A549 (cell line): ENCODE data around the gene DAZAP1. TPM values are rescaled to one million over a fixed set of nuclear protein-coding genes. Genes with fewer than 3 reads are reported as not detected.

Experiments
- ATAC-seq, 2 experiments: fragments of 200-7000 bp in 1 of 2; fragments of >200 bp in 1 of 2; cut with Nextera tagmentation in 1 of 2; cut with Tn5 transposase in 1 of 2; 3 replicates each; pipeline versions ENCODE4 v1.8.0 to v1.9.1; 2018 to 2020; ENCODE audit warnings: mild to moderate bottlenecking in 1 of 2, moderate library complexity in 1 of 2
- CTCF ChIA-PET: fragments of 300-600 bp; sonication (Branson Sonifier 250); formaldehyde crosslinking; extraction: SDS; loops from one replicate; lab custom pipeline; 2021; ENCODE audit warnings: antibody characterized with exemption, inconsistent platforms; lab: Yijun Ruan, JAX
- POLR2A ChIA-PET: fragments of 350-600 bp; formaldehyde crosslinking; extraction: SDS; loops from one replicate; lab custom pipeline; 2021; ENCODE audit warnings: antibody characterized with exemption, inconsistent platforms; lab: Yijun Ruan, JAX
- DNase-seq, 2 experiments: peaks; one replicate each; pipeline versions ENCODE4 v3.0.0 to v3.0.0-alpha.2; 2011 to 2016; ENCODE audit warnings: low read depth in 1 of 2, low spot score in 1 of 2
- FAIRE-seq: peaks from 2 replicates; lab custom pipeline; 2011; peaks lifted over from hg19 to GRCh38; lab: Jason Lieb, UNC
- H3K27ac ChIP-seq, 2 experiments: fragments of >200 bp; sonication (Bioruptor Twin); formaldehyde crosslinking; 3 replicates each; pipeline ENCODE4 v1.5.1; 2016 to 2017
- H3K4me1 ChIP-seq: fragments of >200 bp; sonication (Bioruptor Twin); formaldehyde crosslinking; 3 replicates; pipeline ENCODE4 v1.6.1; 2016
- H3K4me2 ChIP-seq: fragments of >200 bp; sonication (Bioruptor Twin); formaldehyde crosslinking; 3 replicates; pipeline ENCODE4 v1.6.1; 2016
- H3K4me3 ChIP-seq: fragments of >200 bp; sonication (Bioruptor Twin); formaldehyde crosslinking; 3 replicates; pipeline ENCODE4 v1.5.1; 2016
- H3K9me3 ChIP-seq: fragments of >200 bp; sonication (Bioruptor Twin); formaldehyde crosslinking; 3 replicates; pipeline ENCODE4 v1.6.1; 2016
- CBX2 ChIP-seq: fragments of 200-600 bp; sonication (generic); IDR thresholded peaks from 2 replicates; pipeline ENCODE4 v1.6.1; 2016; ENCODE audit warnings: low read depth, mild to moderate bottlenecking, borderline replicate concordance
- CEBPB ChIP-seq, 2 experiments: fragments of >200 bp in 1 of 2; sonication (Bioruptor Twin) in 1 of 2; formaldehyde crosslinking in 1 of 2; IDR thresholded peaks; 2 replicates each; pipeline ENCODE4 v1.6.1; 2012 to 2016
- CHD2 ChIP-seq: fragments of 150-350 bp; IDR thresholded peaks from 2 replicates; pipeline ENCODE4 v1.6.1; 2014; ENCODE audit warnings: low read length; ENCODE audit not compliant: partially characterized antibody
- CHD4 ChIP-seq: fragments of 200-600 bp; sonication (generic); IDR thresholded peaks from 2 replicates; pipeline ENCODE4 v1.6.1; 2016; ENCODE audit warnings: antibody characterized with exemption, mild to moderate bottlenecking, borderline replicate concordance
- E2F6 ChIP-seq: IDR thresholded peaks from 2 replicates; pipeline ENCODE4 v1.6.1; 2012; ENCODE audit warnings: low read depth, borderline replicate concordance
- FOSB ChIP-seq: fragments of 250-450 bp; sonication (Bioruptor Pico); IDR thresholded peaks from 2 replicates; pipeline ENCODE4 v1.5.0; 2020; ENCODE audit warnings: mild to moderate bottlenecking, moderate library complexity
- FOSL2 ChIP-seq, 2 experiments: fragments of 450-650 bp in 1 of 2; fragments of >200 bp in 1 of 2; sonication (Bioruptor Twin) in 1 of 2; formaldehyde crosslinking; IDR thresholded peaks; 2 replicates each; pipeline versions ENCODE4 v1.5.0 to v1.6.1; 2016 to 2020; ENCODE audit warnings: mild to moderate bottlenecking in 1 of 2, moderate library complexity in 1 of 2
- HOXA7 ChIP-seq: fragments of 250-450 bp; sonication (Bioruptor Pico); IDR thresholded peaks from 2 replicates; pipeline ENCODE4 v1.5.0; 2020; ENCODE audit warnings: mild to moderate bottlenecking, moderate library complexity
- JUN ChIP-seq, 2 experiments: fragments of >200 bp; sonication (Bioruptor Twin); formaldehyde crosslinking; IDR thresholded peaks; 2 replicates in 1 of 2; 3 replicates in 1 of 2; pipeline ENCODE4 v1.6.1; 2016 to 2017
- KDM1A ChIP-seq: fragments of 200-600 bp; sonication (generic); IDR thresholded peaks from 2 replicates; pipeline ENCODE4 v1.6.1; 2016; ENCODE audit warnings: low read depth, mild to moderate bottlenecking
- KDM5A ChIP-seq: fragments of 200-600 bp; sonication (generic); IDR thresholded peaks from 2 replicates; pipeline ENCODE4 v1.6.1; 2016; ENCODE audit warnings: antibody characterized with exemption, mild to moderate bottlenecking
- MAFK ChIP-seq: fragments of 450-650 bp; IDR thresholded peaks from 2 replicates; pipeline ENCODE4 v1.6.1; 2014; ENCODE audit not compliant: partially characterized antibody
- NFE2L2 ChIP-seq: fragments of 150-350 bp; conservative IDR thresholded peaks from 2 replicates; pipeline ENCODE4 v1.6.1; 2014; ENCODE audit warnings: low read length
- PHF8 ChIP-seq: fragments of 200-600 bp; sonication (generic); IDR thresholded peaks from 2 replicates; pipeline ENCODE4 v1.6.1; 2016; ENCODE audit warnings: low read depth, mild to moderate bottlenecking, antibody characterized with exemption, moderate library complexity, borderline replicate concordance
- POLR2A ChIP-seq: IDR thresholded peaks from 2 replicates; pipeline ENCODE4 v1.6.1; 2012; ENCODE audit warnings: mild to moderate bottlenecking, low read length
- POLR2AphosphoS2 ChIP-seq: conservative IDR thresholded peaks from 2 replicates; pipeline ENCODE4 v1.6.1; 2012; ENCODE audit warnings: low read length, improper control_type of control experiment, inconsistent platforms
- RAD21 ChIP-seq, 2 experiments: fragments of >200 bp in 1 of 2; sonication (Bioruptor Twin) in 1 of 2; formaldehyde crosslinking in 1 of 2; IDR thresholded peaks in 1 of 2; conservative IDR thresholded peaks in 1 of 2; 2 replicates in 1 of 2; 3 replicates in 1 of 2; pipeline ENCODE4 v1.6.1; 2012 to 2018; ENCODE audit warnings: inconsistent platforms in 1 of 2
- SMC3 ChIP-seq: fragments of >200 bp; sonication (Bioruptor Twin); formaldehyde crosslinking; IDR thresholded peaks from 3 replicates; pipeline ENCODE4 v1.6.1; 2018; ENCODE audit warnings: inconsistent platforms
- ZFP36 ChIP-seq: fragments of 450-650 bp; IDR thresholded peaks from 2 replicates; pipeline ENCODE4 v1.6.1; 2014; ENCODE audit warnings: borderline replicate concordance; ENCODE audit not compliant: partially characterized antibody
- WGBS: methylation state at CpG from one replicate; pipeline ENCODE4 v1.1.6; 2017; ENCODE audit errors: missing lambda C conversion rate; 5-methylcytosine and 5-hydroxymethylcytosine counted together
- polyA plus RNA-seq, 4 experiments: library from polyadenylated mRNA; depleted of rRNA in 3 of 4; stranded (reverse); fragments of >200 nt; fragmentation: RNase III in 1 of 4; extraction: RNeasy Plus Mini Kit Qiagen cat#74134 plus additional on column Dnase treatment in 1 of 4; gene quantifications; 2 replicates in 3 of 4; 3 replicates in 1 of 4; pipeline ENCODE4 v1.2.3, GENCODE V29; 2011 to 2017
- TF ChIP-seq, protein P1 (sequence below): fragments of 150-350 bp; IDR thresholded peaks from 2 replicates; pipeline ENCODE4 v1.6.1; 2014; ENCODE audit warnings: low read depth, mild to moderate bottlenecking, low read length
- TF ChIP-seq, protein P2 (sequence below): IDR thresholded peaks from 2 replicates; pipeline ENCODE4 v1.6.1; 2012
- TF ChIP-seq, protein P3 (sequence below): fragments of >200 bp; sonication (Bioruptor Twin); formaldehyde crosslinking; IDR thresholded peaks from 3 replicates; pipeline ENCODE4 v1.5.1; 2016
- TF ChIP-seq, protein P4 (sequence below): IDR thresholded peaks from 2 replicates; pipeline ENCODE4 v1.6.1; 2012
- TF ChIP-seq, protein P5 (sequence below): fragments of 200-600 bp; sonication (generic); IDR thresholded peaks from 2 replicates; pipeline ENCODE4 v1.6.1; 2016; ENCODE audit warnings: antibody characterized with exemption, mild to moderate bottlenecking, moderate library complexity

DAZAP1 gene
- polyA plus RNA-seq, 2 of the 4 experiments (the other 2 are of a cell fraction): 58.9 to 86.3 TPM

GRCh38 chr19:1445185-1445931, 38.0 kb downstream of the DAZAP1 start:
- ATAC-seq (peak; percentile 58 to 84), DNase-seq (peak; percentile 70 to 84), FAIRE-seq (no peak)
- no peaks in the 10 kb centered on the region for H3K9me3 ChIP-seq
- H3K4me1 ChIP-seq: peaks cover 48% of the 10 kb centered on the region
- H3K27ac ChIP-seq: peak overlapping the region; percentile 79 to 96
- CTCF ChIA-PET: interaction anchor here (0.6 to 2.9 kb wide), 27 partner anchors 9 to 381 kb away, joined by 3 to 34 read pairs (median 3); partner anchors contain the start of gene FAM174C
- H3K4me2 ChIP-seq: peak overlapping the region; percentile 91
- WGBS: 0% methylated on average over 1 of the region's 70 CpGs
- POLR2A ChIA-PET: interaction anchor here (0.7 to 1.9 kb wide), 4 partner anchors 8 to 177 kb away, joined by 3 to 5 read pairs (median 3); partner anchors contain the start of gene CIRBP
- peak; percentile 26 to 37 for TF ChIP-seq RAD21 (conservative IDR thresholded peaks at IDR 0.05 in 1 of 2, IDR thresholded peaks at IDR 0.05 in 1 of 2)
- TF ChIP-seq POLR2A: peak; percentile 7; the same call in 1 of the 2 replicates
- TF ChIP-seq, protein P1, sequence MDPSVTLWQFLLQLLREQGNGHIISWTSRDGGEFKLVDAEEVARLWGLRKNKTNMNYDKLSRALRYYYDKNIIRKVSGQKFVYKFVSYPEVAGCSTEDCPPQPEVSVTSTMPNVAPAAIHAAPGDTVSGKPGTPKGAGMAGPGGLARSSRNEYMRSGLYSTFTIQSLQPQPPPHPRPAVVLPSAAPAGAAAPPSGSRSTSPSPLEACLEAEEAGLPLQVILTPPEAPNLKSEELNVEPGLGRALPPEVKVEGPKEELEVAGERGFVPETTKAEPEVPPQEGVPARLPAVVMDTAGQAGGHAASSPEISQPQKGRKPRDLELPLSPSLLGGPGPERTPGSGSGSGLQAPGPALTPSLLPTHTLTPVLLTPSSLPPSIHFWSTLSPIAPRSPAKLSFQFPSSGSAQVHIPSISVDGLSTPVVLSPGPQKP: no peak
- TF ChIP-seq, protein P2, sequence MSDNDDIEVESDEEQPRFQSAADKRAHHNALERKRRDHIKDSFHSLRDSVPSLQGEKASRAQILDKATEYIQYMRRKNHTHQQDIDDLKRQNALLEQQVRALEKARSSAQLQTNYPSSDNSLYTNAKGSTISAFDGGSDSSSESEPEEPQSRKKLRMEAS: peak; percentile 72
- TF ChIP-seq SMC3: peak; percentile 37; the same call in 2 of the 3 replicates
- TF ChIP-seq E2F6: peak; percentile 35; the same call in 1 of the 2 replicates
- no peak for TF ChIP-seq FOSB (CRISPR knock-in tag)
- TF ChIP-seq FOSL2 (IDR thresholded peaks at IDR 0.05): no peak
- peak; percentile 80 for TF ChIP-seq FOSL2 (CRISPR knock-in tag; IDR thresholded peaks at IDR 0.05)
- peak in 1 of 2 experiments; percentile 64; a peak in 1 of 5 replicates for TF ChIP-seq JUN (IDR thresholded peaks at IDR 0.05)
- TF ChIP-seq CBX2: no peak
- no peak for TF ChIP-seq CEBPB (IDR thresholded peaks at IDR 0.05)
- TF ChIP-seq PHF8: 0 out of 2 replicates have a peak, but pooled peaks have one; percentile 8
- peak; percentile 64; the same call in 1 of the 2 replicates for TF ChIP-seq CHD4
- TF ChIP-seq, protein P3, sequence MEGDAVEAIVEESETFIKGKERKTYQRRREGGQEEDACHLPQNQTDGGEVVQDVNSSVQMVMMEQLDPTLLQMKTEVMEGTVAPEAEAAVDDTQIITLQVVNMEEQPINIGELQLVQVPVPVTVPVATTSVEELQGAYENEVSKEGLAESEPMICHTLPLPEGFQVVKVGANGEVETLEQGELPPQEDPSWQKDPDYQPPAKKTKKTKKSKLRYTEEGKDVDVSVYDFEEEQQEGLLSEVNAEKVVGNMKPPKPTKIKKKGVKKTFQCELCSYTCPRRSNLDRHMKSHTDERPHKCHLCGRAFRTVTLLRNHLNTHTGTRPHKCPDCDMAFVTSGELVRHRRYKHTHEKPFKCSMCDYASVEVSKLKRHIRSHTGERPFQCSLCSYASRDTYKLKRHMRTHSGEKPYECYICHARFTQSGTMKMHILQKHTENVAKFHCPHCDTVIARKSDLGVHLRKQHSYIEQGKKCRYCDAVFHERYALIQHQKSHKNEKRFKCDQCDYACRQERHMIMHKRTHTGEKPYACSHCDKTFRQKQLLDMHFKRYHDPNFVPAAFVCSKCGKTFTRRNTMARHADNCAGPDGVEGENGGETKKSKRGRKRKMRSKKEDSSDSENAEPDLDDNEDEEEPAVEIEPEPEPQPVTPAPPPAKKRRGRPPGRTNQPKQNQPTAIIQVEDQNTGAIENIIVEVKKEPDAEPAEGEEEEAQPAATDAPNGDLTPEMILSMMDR: peak; percentile 69
- H3K4me3 ChIP-seq: peak overlapping the region; percentile 63

- ChIA-PET CTCF (interaction anchor here (0.6 to 2.9 kb wide), 20 partner anchors 8 to 204 kb away, joined by 3 to 34 read pairs (median 3); partner anchors contain the start of gene FAM174C), POLR2A (interaction anchor here (0.7 to 1.9 kb wide), 3 partner anchors 7 to 177 kb away, joined by 3 to 5 read pairs (median 3); partner anchors contain the start of gene CIRBP)
- peak overlapping the region; percentile 63 for H3K4me3 ChIP-seq
- no peaks in the 10 kb centered on the region for H3K9me3 ChIP-seq
- ATAC-seq: peak; percentile 30 to 44
- H3K27ac ChIP-seq: peak overlapping the region; percentile 79 to 96
- peak overlapping the region; percentile 91 for H3K4me2 ChIP-seq
- peaks cover 40% of the 10 kb centered on the region for H3K4me1 ChIP-seq
- 0% methylated on average over 8 of the region's 99 CpGs for WGBS
- no peak for FAIRE-seq
- DNase-seq: peak; percentile 52 to 67
- TF ChIP-seq KDM5A (no peak), NFE2L2 (no peak), CHD2 (no peak), SMC3 (no peak), HOXA7 (CRISPR knock-in tag) (no peak), RAD21 (conservative IDR thresholded peaks at IDR 0.05 in 1 of 2, IDR thresholded peaks at IDR 0.05 in 1 of 2) (no peak), MAFK (no peak), ZFP36 (no peak), POLR2AphosphoS2 (no peak), KDM1A (no peak), CBX2 (no peak), FOSL2 (IDR thresholded peaks at IDR 0.05) (no peak), FOSL2 (CRISPR knock-in tag; IDR thresholded peaks at IDR 0.05) (no peak)
- TF ChIP-seq, protein P4, sequence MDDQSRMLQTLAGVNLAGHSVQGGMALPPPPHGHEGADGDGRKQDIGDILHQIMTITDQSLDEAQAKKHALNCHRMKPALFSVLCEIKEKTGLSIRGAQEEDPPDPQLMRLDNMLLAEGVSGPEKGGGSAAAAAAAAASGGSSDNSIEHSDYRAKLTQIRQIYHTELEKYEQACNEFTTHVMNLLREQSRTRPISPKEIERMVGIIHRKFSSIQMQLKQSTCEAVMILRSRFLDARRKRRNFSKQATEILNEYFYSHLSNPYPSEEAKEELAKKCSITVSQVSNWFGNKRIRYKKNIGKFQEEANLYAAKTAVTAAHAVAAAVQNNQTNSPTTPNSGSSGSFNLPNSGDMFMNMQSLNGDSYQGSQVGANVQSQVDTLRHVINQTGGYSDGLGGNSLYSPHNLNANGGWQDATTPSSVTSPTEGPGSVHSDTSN: no peak
- TF ChIP-seq, protein P5, sequence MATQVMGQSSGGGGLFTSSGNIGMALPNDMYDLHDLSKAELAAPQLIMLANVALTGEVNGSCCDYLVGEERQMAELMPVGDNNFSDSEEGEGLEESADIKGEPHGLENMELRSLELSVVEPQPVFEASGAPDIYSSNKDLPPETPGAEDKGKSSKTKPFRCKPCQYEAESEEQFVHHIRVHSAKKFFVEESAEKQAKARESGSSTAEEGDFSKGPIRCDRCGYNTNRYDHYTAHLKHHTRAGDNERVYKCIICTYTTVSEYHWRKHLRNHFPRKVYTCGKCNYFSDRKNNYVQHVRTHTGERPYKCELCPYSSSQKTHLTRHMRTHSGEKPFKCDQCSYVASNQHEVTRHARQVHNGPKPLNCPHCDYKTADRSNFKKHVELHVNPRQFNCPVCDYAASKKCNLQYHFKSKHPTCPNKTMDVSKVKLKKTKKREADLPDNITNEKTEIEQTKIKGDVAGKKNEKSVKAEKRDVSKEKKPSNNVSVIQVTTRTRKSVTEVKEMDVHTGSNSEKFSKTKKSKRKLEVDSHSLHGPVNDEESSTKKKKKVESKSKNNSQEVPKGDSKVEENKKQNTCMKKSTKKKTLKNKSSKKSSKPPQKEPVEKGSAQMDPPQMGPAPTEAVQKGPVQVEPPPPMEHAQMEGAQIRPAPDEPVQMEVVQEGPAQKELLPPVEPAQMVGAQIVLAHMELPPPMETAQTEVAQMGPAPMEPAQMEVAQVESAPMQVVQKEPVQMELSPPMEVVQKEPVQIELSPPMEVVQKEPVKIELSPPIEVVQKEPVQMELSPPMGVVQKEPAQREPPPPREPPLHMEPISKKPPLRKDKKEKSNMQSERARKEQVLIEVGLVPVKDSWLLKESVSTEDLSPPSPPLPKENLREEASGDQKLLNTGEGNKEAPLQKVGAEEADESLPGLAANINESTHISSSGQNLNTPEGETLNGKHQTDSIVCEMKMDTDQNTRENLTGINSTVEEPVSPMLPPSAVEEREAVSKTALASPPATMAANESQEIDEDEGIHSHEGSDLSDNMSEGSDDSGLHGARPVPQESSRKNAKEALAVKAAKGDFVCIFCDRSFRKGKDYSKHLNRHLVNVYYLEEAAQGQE: no peak
Observed at GRCh38 chr19:1445932-1446712, 38.7 kb downstream of the DAZAP1 start.
